Measurements from ENCODE around the gene BAD. TPM values are rescaled to one million over a fixed set of nuclear protein-coding genes. Genes with fewer than 3 reads are reported as not detected.

BAD gene
- total and polyA plus RNA-seq, 2 of the 13 experiments (the other 11 are each of a cell fraction or from before 2014, with no cell fraction given): 17.9 to 28.5 TPM

GRCh38 chr11:64317961-64318765 lies 33.7 kb upstream of the BAD start, which contains the start of gene PRDX5:
Gene PRDX5 (plus strand): TSS chr11:64318121. CDS start chr11:64318216, 95 bp downstream.
- Histone ChIP-seq H3K9ac (ENCODE audit: insufficient read depth, low read depth, low read length) (peak within 1 kb of the TSS; percentile 94), H3K4me2 (ENCODE audit: low read depth, low read length) (peak within 1 kb of the TSS; percentile 99), H4K20me1 (ENCODE audit: insufficient read depth, low read length) (no peaks in the 10 kb centered on the region), H3K27me3 (ENCODE audit: control insufficient read depth in 1 of 2, insufficient read depth in 2 of 2, low read length in 2 of 2) (no peaks in the 10 kb centered on the region; a peak in 1 of 5 replicates), H3K79me2 (ENCODE audit: insufficient read depth, low read length) (peaks cover 15% of the 10 kb centered on the region), H2AFZ (ENCODE audit: low read length) (no peak within 1 kb of the TSS), H3K4me3 (replicated peaks in 1 of 3; ENCODE audit: insufficient read depth in 1 of 3, low read depth in 2 of 3, low read length in 3 of 3) (peak within 1 kb of the TSS; percentile 97 to 99 (median 99)), H3K27ac (ENCODE audit: extremely low read length, insufficient read depth, low read length) (peak within 1 kb of the TSS; percentile 98), H3K9me3 (ENCODE audit: low read length) (no peaks in the 10 kb centered on the region), H3K36me3 (replicated peaks in 1 of 2; ENCODE audit: control insufficient read depth in 1 of 2, insufficient read depth in 2 of 2, low read length in 2 of 2) (peaks cover 1 to 33% of the 10 kb centered on the region in 2 experiments; a peak in 3 of 5 replicates), H3K4me1 (ENCODE audit: insufficient read depth, low read length) (peaks cover 22% of the 10 kb centered on the region)
- ChIA-PET CTCF (ENCODE audit: low intra/inter-chr PET ratio, low total read pairs) (interaction anchor here (0.7 kb wide), 1 partner anchor 37 kb away, joined by 4 read pairs; no protein-coding TSS in a partner anchor), POLR2A (interaction anchor here (0.6 to 4.5 kb wide), 27 partner anchors 8 to 460 kb away, joined by 3 to 103 read pairs (median 6); partner anchors contain the start of genes BAD, CATSPERZ, ESRRA and FKBP2)
- BruUV-seq (replicated peaks): no TSS peak
- peak; percentile 81 for ATAC-seq
- intact Hi-C loops (cut with micrococcal nuclease; ENCODE audit: unreplicated experiment) (loop anchor here (2.0 kb wide), 1 partner anchor 41 kb away; the partner anchor contains the start of gene RPS6KA4), in situ Hi-C loops (cut with HindIII; ENCODE audit: extremely low pct_ligation_motif_present, low pct_unique_long_range_greater_than_20kb) (no loop called here)
- peak; percentile 94 for DNase-seq (ENCODE audit: low spot score)
- under 1% methylated on average over 21 of the region's 61 CpGs for WGBS (ENCODE audit: low lambda C conversion rate)
- peak; percentile 8 for FAIRE-seq
- TF ChIP-seq GMEB2 (CRISPR knock-in tag; IDR thresholded peaks at IDR 0.05; ENCODE audit: low read depth): no peak
- TF ChIP-seq ZNF101 (CRISPR knock-in tag; IDR thresholded peaks at IDR 0.05; ENCODE audit: borderline replicate concordance, low read depth): peak; percentile 87; the same call in 1 of the 2 replicates
- TF ChIP-seq FOXP4 (CRISPR knock-in tag; IDR thresholded peaks at IDR 0.05): no peak
- 0 out of 2 replicates have a peak, but pooled peaks have one; percentile 44 for TF ChIP-seq ZNF546 (CRISPR knock-in tag; conservative IDR thresholded peaks at IDR 0.05)
- peak; percentile 36; the same call in 1 of the 2 replicates for TF ChIP-seq ATF3 (CRISPR knock-in tag; IDR thresholded peaks at IDR 0.05)
- no peak for TF ChIP-seq ZNF256 (CRISPR knock-in tag; conservative IDR thresholded peaks at IDR 0.05)
- TF ChIP-seq ZBTB43 (CRISPR knock-in tag; conservative IDR thresholded peaks at IDR 0.05): peak; percentile 67; the same call in 1 of the 2 replicates
- 0 out of 2 replicates have a peak, but pooled peaks have one; percentile 48 for TF ChIP-seq SATB2 (CRISPR knock-in tag; IDR thresholded peaks at IDR 0.05)
- peak; percentile 8; the same call in 1 of the 2 replicates for TF ChIP-seq FOSL2 (CRISPR knock-in tag; IDR thresholded peaks at IDR 0.05)
- TF ChIP-seq ARID5B (CRISPR knock-in tag; IDR thresholded peaks at IDR 0.05): no peak
- TF ChIP-seq NCOA1 (CRISPR knock-in tag; IDR thresholded peaks at IDR 0.05): peak; percentile 28; the same call in 1 of the 2 replicates
